K562 treated with DMSO at 1 percent for 24 hours (cell line): ENCODE data around the gene LTV1. TPM values are rescaled to one million over a fixed set of nuclear protein-coding genes. Genes with fewer than 3 reads are reported as not detected.

Source experiments
- total RNA-seq: library from RNA; unstranded; fragments of 300-600 nt; gene quantifications from 2 replicates; pipeline ENCODE4 v1.2.3, GENCODE V29; 2022; ENCODE audit warnings: low read depth; ENCODE audit not compliant: insufficient read depth

Gene LTV1
- 17.7 and 20.9 TPM in 2 replicates for total RNA-seq

GRCh38 chr6:143842902-143843676, at the start of gene LTV1:
TSS of gene LTV1 (plus strand) at chr6:143843338. CDS start at chr6:143843478, 140 bp downstream.

GRCh38 chr6:143864234-143864633, 21.1 kb downstream of the LTV1 start, which contains the start of gene ZC2HC1B:
TSS of gene ZC2HC1B (plus strand) at chr6:143864474. CDS start at chr6:143864540, 66 bp downstream.

Other genes starting within 250 kb of the LTV1 start
- gene PHACTR2, start 165.4 kb upstream of the LTV1 start, total RNA-seq: 10.3 and 10.9 TPM in 2 replicates
- not detected in 2 replicates for gene ZC2HC1B, start 21.1 kb downstream of the LTV1 start, total RNA-seq
- gene PLAGL1, start 164.9 kb downstream of the LTV1 start, total RNA-seq: 22.1 and 22.3 TPM in 2 replicates